Caco-2 (cell line): ENCODE measurements around the gene HSD17B12. TPM values are rescaled to one million over a fixed set of nuclear protein-coding genes. Genes with fewer than 3 reads are reported as not detected.
"Not testable (repeated sequence)": the region's sequence is repeated elsewhere in the genome, so short reads cannot be mapped to it uniquely, and the experiment has no call there.

Experiments used
- BruUV-seq: library from RNA; stranded (reverse); fragments of 400-500 nt; replicated peaks from 2 replicates; lab custom pipeline; 2021; lab: Mats Ljungman, UMichigan
- CTCF ChIA-PET: fragments of 300-600 bp; sonication (Branson Sonifier 250); formaldehyde crosslinking; loops from one replicate; lab custom pipeline; 2022; ENCODE audit warnings: antibody characterized with exemption; lab: Charles Lee
- POLR2A ChIA-PET: fragments of 300-600 bp; sonication (Branson Sonifier 250); formaldehyde crosslinking; loops from one replicate; lab custom pipeline; 2022; ENCODE audit warnings: antibody characterized with exemption; lab: Charles Lee
- DNase-seq, 2 experiments: peaks; one replicate each; pipeline versions ENCODE4 v3.0.0 to v3.0.0-alpha.2; 2020 to 2022
- H3K27me3 ChIP-seq: replicated peaks from 2 replicates; pipeline ENCODE4 v1.6.0; 2011; ENCODE audit warnings: low read length; ENCODE audit not compliant: control insufficient read depth, insufficient read depth
- H3K36me3 ChIP-seq: 2 replicates; pipeline ENCODE4 v1.5.1; 2011; ENCODE audit warnings: low read length; ENCODE audit not compliant: control insufficient read depth, insufficient read depth
- H3K4me1 ChIP-seq: fragments of 250-450 bp; sonication (Bioruptor Pico); 2 replicates; pipeline ENCODE4 v1.5.1; 2020; ENCODE audit warnings: mild to moderate bottlenecking
- H3K4me3 ChIP-seq: 2 replicates; pipeline ENCODE4 v1.5.1; 2011; ENCODE audit warnings: low read depth, mild to moderate bottlenecking, control low read depth, low read length
- H3K9me3 ChIP-seq: fragments of 250-450 bp; sonication (Bioruptor Pico); 2 replicates; pipeline ENCODE4 v1.5.1; 2020; ENCODE audit warnings: mild to moderate bottlenecking, moderate library complexity
- H3K27ac Mint-ChIP-seq: one replicate; pipeline ENCODE4 v1.8.0; 2022; ENCODE audit warnings: mixed read lengths; ENCODE audit not compliant: unreplicated experiment
- H3K27me3 Mint-ChIP-seq: one replicate; pipeline ENCODE4 v1.8.0; 2022; ENCODE audit warnings: mixed read lengths; ENCODE audit not compliant: insufficient read depth, unreplicated experiment
- H3K36me3 Mint-ChIP-seq: one replicate; pipeline ENCODE4 v1.8.0; 2022; ENCODE audit warnings: mild to moderate bottlenecking, mixed read lengths; ENCODE audit not compliant: insufficient read depth, unreplicated experiment
- H3K4me1 Mint-ChIP-seq: one replicate; pipeline ENCODE4 v1.8.0; 2022; ENCODE audit warnings: low read depth, mixed read lengths; ENCODE audit not compliant: unreplicated experiment
- H3K4me3 Mint-ChIP-seq: one replicate; pipeline ENCODE4 v1.8.0; 2022; ENCODE audit warnings: mild to moderate bottlenecking, moderate library complexity, mixed read lengths; ENCODE audit not compliant: unreplicated experiment
- H3K9me3 Mint-ChIP-seq: one replicate; pipeline ENCODE4 v1.8.0; 2022; ENCODE audit warnings: mixed read lengths; ENCODE audit not compliant: unreplicated experiment
- intact Hi-C: fragments of 100-400 bp; cut with micrococcal nuclease; formaldehyde crosslinking; loops from one replicate; pipeline ENCODE4 v1.10.0; 2022; ENCODE audit not compliant: unreplicated experiment
- total RNA-seq: library from RNA; stranded (reverse); gene quantifications from 2 replicates; pipeline ENCODE4 v1.2.3, GENCODE V29; 2022
- TF ChIP-seq, protein P1 (sequence below), 2 experiments: fragments of 200-600 bp in 1 of 2; IDR thresholded peaks; 1 replicate in 1 of 2; 2 replicates in 1 of 2; pipeline versions ENCODE4 v1.5.1 to v1.8.0; 2011 to 2022; ENCODE audit warnings: antibody characterized with exemption in 1 of 2, control low read depth in 1 of 2, inconsistent platforms in 1 of 2, low read depth in 1 of 2, low read length in 1 of 2, mild to moderate bottlenecking in 1 of 2, moderate library complexity in 1 of 2; ENCODE audit not compliant: insufficient read depth in 1 of 2, severe bottlenecking in 1 of 2, unreplicated experiment in 1 of 2

The HSD17B12 gene
- total RNA-seq, 1 experiment from 2014 or later, result 155 TPM

DNA sequence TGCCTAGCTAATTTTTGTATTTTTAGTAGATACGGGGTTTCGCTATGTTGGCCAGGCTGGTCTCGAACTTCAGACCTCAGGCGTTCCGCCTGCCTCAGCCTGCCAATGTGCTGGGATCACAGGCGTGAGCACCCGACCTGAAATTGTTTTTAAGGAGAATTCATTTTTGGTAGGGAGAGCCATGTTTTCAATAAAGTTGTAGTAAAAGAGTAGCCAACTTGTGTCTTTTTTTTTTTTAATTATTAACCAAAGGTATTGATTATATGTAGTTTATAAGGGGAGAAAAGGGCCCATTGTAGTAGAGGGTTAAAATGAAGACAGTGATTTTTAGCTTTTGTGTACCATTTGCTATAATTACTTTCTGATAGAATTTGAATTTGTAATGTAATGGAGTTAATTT lies 31.6 kb upstream of the HSD17B12 start:
- no peak for DNase-seq
- Histone ChIP-seq H3K36me3 (no peaks in the 10 kb centered on the region), H3K4me1 (peaks cover 9% of the 10 kb centered on the region; the same call in 1 of the 2 replicates), H3K9me3 (0 out of 2 replicates have a peak, but pooled peaks cover 5% of the 10 kb centered on the region), H3K27me3 (no peaks in the 10 kb centered on the region), H3K4me3 (no peak overlapping the region)
- intact Hi-C loops, result no loop called here
- ChIA-PET CTCF (no interaction called here), POLR2A (no interaction called here)
- TF ChIP-seq, protein P1, sequence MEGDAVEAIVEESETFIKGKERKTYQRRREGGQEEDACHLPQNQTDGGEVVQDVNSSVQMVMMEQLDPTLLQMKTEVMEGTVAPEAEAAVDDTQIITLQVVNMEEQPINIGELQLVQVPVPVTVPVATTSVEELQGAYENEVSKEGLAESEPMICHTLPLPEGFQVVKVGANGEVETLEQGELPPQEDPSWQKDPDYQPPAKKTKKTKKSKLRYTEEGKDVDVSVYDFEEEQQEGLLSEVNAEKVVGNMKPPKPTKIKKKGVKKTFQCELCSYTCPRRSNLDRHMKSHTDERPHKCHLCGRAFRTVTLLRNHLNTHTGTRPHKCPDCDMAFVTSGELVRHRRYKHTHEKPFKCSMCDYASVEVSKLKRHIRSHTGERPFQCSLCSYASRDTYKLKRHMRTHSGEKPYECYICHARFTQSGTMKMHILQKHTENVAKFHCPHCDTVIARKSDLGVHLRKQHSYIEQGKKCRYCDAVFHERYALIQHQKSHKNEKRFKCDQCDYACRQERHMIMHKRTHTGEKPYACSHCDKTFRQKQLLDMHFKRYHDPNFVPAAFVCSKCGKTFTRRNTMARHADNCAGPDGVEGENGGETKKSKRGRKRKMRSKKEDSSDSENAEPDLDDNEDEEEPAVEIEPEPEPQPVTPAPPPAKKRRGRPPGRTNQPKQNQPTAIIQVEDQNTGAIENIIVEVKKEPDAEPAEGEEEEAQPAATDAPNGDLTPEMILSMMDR (IDR thresholded peaks at IDR 0.05; ENCODE audit: insufficient read depth in 1 of 2, low read depth in 1 of 2, low read length in 1 of 2, severe bottlenecking in 1 of 2, unreplicated experiment in 1 of 2), result no peak
- peaks cover 24% of the 10 kb centered on the region for H3K9me3 Mint-ChIP-seq
- H3K36me3 Mint-ChIP-seq, result peaks cover 8% of the 10 kb centered on the region
- peaks cover 10% of the 10 kb centered on the region for H3K4me1 Mint-ChIP-seq
- no peak overlapping the region for H3K4me3 Mint-ChIP-seq
- H3K27ac Mint-ChIP-seq, result no peak overlapping the region
- BruUV-seq, result no TSS peak
- H3K27me3 Mint-ChIP-seq, result no peaks in the 10 kb centered on the region

DNA sequence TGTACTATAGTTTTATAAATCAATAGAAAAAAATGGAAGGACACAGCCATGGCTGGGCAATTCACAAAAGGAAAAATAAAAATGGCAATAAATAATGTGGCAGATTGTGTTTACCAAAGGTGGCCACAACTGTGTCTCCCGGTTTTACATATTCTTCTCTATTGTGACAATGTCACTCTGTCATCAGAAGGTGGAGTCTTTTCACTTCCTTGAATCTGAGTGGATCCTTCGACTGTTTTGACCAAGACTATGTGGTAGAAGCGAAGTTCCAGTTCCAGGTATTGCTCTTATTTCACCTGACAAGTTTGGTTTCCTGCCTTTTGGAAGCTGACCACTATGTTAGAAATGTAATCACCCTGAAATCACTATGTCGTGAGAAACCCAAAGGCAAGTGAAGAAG lies 31.0 kb upstream of the HSD17B12 start:
- Histone ChIP-seq H3K36me3 (no peaks in the 10 kb centered on the region), H3K4me3 (no peak overlapping the region), H3K4me1 (peaks cover 9% of the 10 kb centered on the region; the same call in 1 of the 2 replicates), H3K27me3 (no peaks in the 10 kb centered on the region), H3K9me3 (0 out of 2 replicates have a peak, but pooled peaks cover 5% of the 10 kb centered on the region)
- Mint-ChIP-seq H3K27me3 (no peaks in the 10 kb centered on the region), H3K36me3 (peaks cover 4% of the 10 kb centered on the region), H3K4me1 (peaks cover 10% of the 10 kb centered on the region), H3K9me3 (peaks cover 24% of the 10 kb centered on the region), H3K27ac (no peak overlapping the region), H3K4me3 (no peak overlapping the region)
- ChIA-PET POLR2A (no interaction called here), CTCF (no interaction called here)
- BruUV-seq, result no TSS peak
- intact Hi-C loops, result no loop called here
- DNase-seq, result no peak
- TF ChIP-seq, protein P1 (IDR thresholded peaks at IDR 0.05; ENCODE audit: insufficient read depth in 1 of 2, low read depth in 1 of 2, low read length in 1 of 2, severe bottlenecking in 1 of 2, unreplicated experiment in 1 of 2), result no peak

DNA sequence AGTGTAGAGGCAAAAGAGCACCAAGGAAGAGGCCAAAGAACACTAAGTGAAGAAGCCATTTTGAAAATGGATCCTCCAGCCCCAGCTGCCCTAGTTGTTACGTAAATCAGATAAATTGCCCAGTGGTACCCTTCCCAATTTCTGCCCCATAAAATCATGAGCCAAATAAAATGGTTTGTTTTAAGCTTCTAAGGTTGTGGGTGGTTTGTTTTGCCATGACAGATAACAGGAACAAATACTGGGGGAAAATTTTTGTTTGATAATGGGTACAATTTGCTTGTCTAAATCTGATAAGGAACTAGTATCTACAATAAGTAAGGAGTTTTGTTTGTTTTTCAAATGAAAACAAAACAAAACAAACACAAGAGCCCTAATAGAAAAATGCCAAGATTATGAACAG lies 30.6 kb upstream of the HSD17B12 start:
- Histone ChIP-seq H3K27me3 (no peaks in the 10 kb centered on the region), H3K4me1 (peaks cover 7% of the 10 kb centered on the region; the same call in 1 of the 2 replicates), H3K36me3 (no peaks in the 10 kb centered on the region), H3K4me3 (no peak overlapping the region), H3K9me3 (0 out of 2 replicates have a peak, but pooled peaks cover 5% of the 10 kb centered on the region)
- Mint-ChIP-seq H3K27me3 (no peaks in the 10 kb centered on the region), H3K4me1 (peaks cover 10% of the 10 kb centered on the region), H3K27ac (no peak overlapping the region), H3K36me3 (peaks cover 4% of the 10 kb centered on the region), H3K9me3 (peaks cover 24% of the 10 kb centered on the region), H3K4me3 (no peak overlapping the region)
- DNase-seq, result no peak
- TF ChIP-seq, protein P1 (IDR thresholded peaks at IDR 0.05; ENCODE audit: insufficient read depth in 1 of 2, low read depth in 1 of 2, low read length in 1 of 2, severe bottlenecking in 1 of 2, unreplicated experiment in 1 of 2), result no peak
- no TSS peak for BruUV-seq
- intact Hi-C loops, result no loop called here
- ChIA-PET CTCF (no interaction called here), POLR2A (no interaction called here)

DNA sequence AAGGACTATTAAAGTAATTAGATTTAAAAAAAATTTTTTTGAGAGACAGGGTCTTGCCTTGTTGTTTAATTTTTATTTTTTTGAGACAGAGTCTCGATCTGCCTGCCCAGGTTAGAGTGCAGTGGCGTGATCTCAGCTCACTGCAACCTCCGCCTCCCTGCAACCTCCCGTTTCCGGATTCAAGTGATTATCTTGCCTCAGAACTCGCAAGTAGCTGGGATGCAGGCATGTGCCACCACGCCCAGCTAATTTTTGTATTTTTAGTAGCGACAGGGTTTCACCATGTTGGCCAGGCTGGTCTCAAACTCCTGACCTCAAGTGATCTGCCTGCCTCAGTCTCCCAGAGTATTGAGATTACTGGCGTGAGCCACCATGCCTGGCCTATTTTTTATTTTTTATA lies 17.5 kb upstream of the HSD17B12 start:
- H3K27ac Mint-ChIP-seq, H3K9me3 ChIP-seq, H3K36me3 ChIP-seq, H3K4me1 Mint-ChIP-seq, H3K27me3 ChIP-seq, intact Hi-C loops, H3K36me3 Mint-ChIP-seq, H3K4me1 ChIP-seq, BruUV-seq, H3K4me3 ChIP-seq, DNase-seq, H3K27me3 Mint-ChIP-seq, POLR2A ChIA-PET, H3K9me3 Mint-ChIP-seq, CTCF ChIA-PET, H3K4me3 Mint-ChIP-seq: not testable (repeated sequence)
